Natural killer cell treated with Interleukin-12 subunit alpha and Interleukin-12 subunit beta and Interleukin-15 and Interleukin-18, amount 100 ng/mL, for 72 hours (primary cell): ENCODE measurements around the gene HHAT. TPM values are rescaled to one million over a fixed set of nuclear protein-coding genes. Genes with fewer than 3 reads are reported as not detected.
"Not testable (repeated sequence)": the region's sequence is repeated elsewhere in the genome, so short reads cannot be mapped to it uniquely, and the experiment has no call there.

Experiments used
- ATAC-seq, 2 donors: fragments of 150-1000 bp; cut with Tn5 transposase in 1 of 2; sonication (Bioruptor Pico), chemical (Tn5 transposase) in 1 of 2; 2 replicates each; pipeline ENCODE4 v1.10.0; 2021
- DNase-seq: peaks from one replicate; pipeline ENCODE4 v3.0.0; 2022; ENCODE audit warnings: low spot score
- H3K27ac Mint-ChIP-seq, 2 donors: 1 replicate in 1 of 2; 2 replicates in 1 of 2; pipeline ENCODE4 v1.8.0; 2022; ENCODE audit warnings: mixed read lengths in 2 of 2, mild to moderate bottlenecking in 1 of 2, moderate library complexity in 1 of 2
- H3K27me3 Mint-ChIP-seq, 2 donors: 1 replicate in 1 of 2; 2 replicates in 1 of 2; pipeline ENCODE4 v1.8.0; 2022; ENCODE audit warnings: mixed read lengths in 2 of 2
- H3K36me3 Mint-ChIP-seq: one replicate; pipeline ENCODE4 v1.8.0; 2022; ENCODE audit warnings: mixed read lengths
- H3K4me1 Mint-ChIP-seq, 2 donors: 1 replicate in 1 of 2; 2 replicates in 1 of 2; pipeline ENCODE4 v1.8.0; 2022; ENCODE audit warnings: low read depth in 2 of 2, mixed read lengths in 2 of 2, mild to moderate bottlenecking in 1 of 2
- H3K4me3 Mint-ChIP-seq: one replicate; pipeline ENCODE4 v1.8.0; 2022; ENCODE audit warnings: mixed read lengths
- H3K9me3 Mint-ChIP-seq: 2 replicates; pipeline ENCODE4 v1.8.0; 2022; ENCODE audit warnings: mixed read lengths
- total RNA-seq, 2 donors: library from RNA; stranded (reverse); gene quantifications; one replicate each; pipeline ENCODE4 v1.2.3, GENCODE V29; 2022

The HHAT gene
- total RNA-seq, 2 donors from 2014 or later, result 0.56 to 1.0 TPM

DNA sequence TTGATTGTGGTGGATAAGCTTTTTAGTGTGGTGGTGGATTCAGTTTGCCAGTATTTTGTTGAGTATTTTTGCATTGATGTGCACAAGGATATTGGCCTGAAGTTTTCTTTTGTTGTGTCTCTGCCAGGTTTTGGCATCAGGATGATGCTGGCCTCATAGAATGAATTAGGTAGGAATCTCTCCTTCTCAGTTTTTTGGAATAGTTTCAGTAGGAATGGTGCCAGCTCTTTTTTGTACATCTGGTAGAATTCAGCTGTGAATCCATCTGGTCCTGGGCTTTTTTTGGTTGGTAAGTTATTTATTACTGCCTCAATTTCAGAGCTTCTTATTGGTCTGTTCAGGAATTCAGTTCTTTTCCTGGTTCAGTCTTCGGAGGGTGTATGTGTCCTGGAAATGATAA is 98.0 kb downstream of the HHAT start:
- DNase-seq, H3K4me3 Mint-ChIP-seq, ATAC-seq, H3K4me1 Mint-ChIP-seq, H3K27ac Mint-ChIP-seq, H3K36me3 Mint-ChIP-seq, H3K9me3 Mint-ChIP-seq: not testable (repeated sequence)
- peaks cover 13 to 15% of the 10 kb centered on the region in 2 donors for H3K27me3 Mint-ChIP-seq

DNA sequence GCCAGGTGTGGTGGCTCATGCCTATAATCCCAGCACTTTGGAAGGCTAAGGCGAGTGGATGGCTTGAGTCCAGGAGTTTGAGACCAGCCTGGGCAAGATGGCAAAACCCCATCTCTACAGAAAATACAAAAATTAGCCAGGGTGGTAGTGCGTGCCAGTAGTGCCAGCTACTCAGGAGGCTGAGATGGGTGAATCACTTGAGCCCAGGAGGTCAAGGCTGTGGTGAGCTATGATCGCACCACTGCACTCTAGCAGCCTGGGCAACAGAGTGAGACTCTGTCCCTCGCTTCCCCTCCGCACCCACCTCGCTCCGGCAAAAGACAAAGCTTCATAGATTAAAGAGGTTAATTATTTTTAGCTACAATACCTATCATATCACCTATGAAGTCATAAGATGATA is 100.0 kb downstream of the HHAT start:
- Mint-ChIP-seq H3K36me3 (no peaks in the 10 kb centered on the region), H3K27me3 (peaks cover 15% of the 10 kb centered on the region in 2 donors), H3K9me3 (no peaks in the 10 kb centered on the region), H3K4me1 (no peaks in the 10 kb centered on the region), H3K4me3 (no peak overlapping the region), H3K27ac (no peak overlapping the region)
- DNase-seq (no peak), ATAC-seq (no peak)

DNA sequence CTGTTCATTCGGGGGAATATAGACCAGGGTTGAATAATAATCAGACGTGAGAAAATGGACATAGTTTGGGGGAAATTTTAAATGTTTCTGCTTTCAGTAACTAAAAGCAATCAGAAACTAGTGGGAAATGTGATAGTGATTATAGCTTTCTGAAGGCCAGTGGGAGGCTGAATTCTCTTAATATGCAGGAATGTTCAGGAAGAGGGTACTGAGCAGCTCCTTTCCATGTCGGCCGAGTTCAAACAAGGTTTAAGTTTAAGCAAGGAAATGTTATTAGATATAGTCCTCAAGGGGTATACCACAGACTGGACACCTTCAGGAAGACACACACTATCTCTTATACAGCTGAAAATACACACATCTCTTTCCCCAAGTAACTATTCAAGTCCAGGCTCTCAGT is 105.5 kb downstream of the HHAT start:
- no peaks in the 10 kb centered on the region for H3K9me3 Mint-ChIP-seq
- no peaks in the 10 kb centered on the region for H3K36me3 Mint-ChIP-seq
- DNase-seq, result no peak
- ATAC-seq, result no peak
- no peak overlapping the region for H3K4me3 Mint-ChIP-seq
- H3K27me3 Mint-ChIP-seq, result peaks cover 0 to 2% of the 10 kb centered on the region in 2 donors
- no peaks in the 10 kb centered on the region for H3K4me1 Mint-ChIP-seq
- H3K27ac Mint-ChIP-seq, result no peak overlapping the region

GRCh38 chr1:210437111-210437510 is 108.4 kb downstream of the HHAT start:
- DNase-seq (no peak), ATAC-seq (no peak)
- H3K27ac Mint-ChIP-seq, result no peak overlapping the region
- no peaks in the 10 kb centered on the region for H3K36me3 Mint-ChIP-seq
- no peaks in the 10 kb centered on the region for H3K9me3 Mint-ChIP-seq
- peaks cover 0 to 2% of the 10 kb centered on the region in 2 donors for H3K27me3 Mint-ChIP-seq
- no peaks in the 10 kb centered on the region for H3K4me1 Mint-ChIP-seq
- H3K4me3 Mint-ChIP-seq, result no peak overlapping the region

- DNase-seq, result no peak
- H3K27me3 Mint-ChIP-seq, result peaks cover 0 to 2% of the 10 kb centered on the region in 2 donors
- no peaks in the 10 kb centered on the region for H3K4me1 Mint-ChIP-seq
- H3K27ac Mint-ChIP-seq, result no peak overlapping the region
- no peak overlapping the region for H3K4me3 Mint-ChIP-seq
- H3K36me3 Mint-ChIP-seq, result no peaks in the 10 kb centered on the region
- ATAC-seq, result no peak
- H3K9me3 Mint-ChIP-seq, result no peaks in the 10 kb centered on the region
Measured at GRCh38 chr1:210437781-210438180, 109.1 kb downstream of the HHAT start.

- Mint-ChIP-seq H3K4me1 (no peaks in the 10 kb centered on the region), H3K9me3 (no peaks in the 10 kb centered on the region), H3K4me3 (no peak overlapping the region), H3K36me3 (no peaks in the 10 kb centered on the region), H3K27me3 (no peaks in the 10 kb centered on the region), H3K27ac (no peak overlapping the region)
- DNase-seq (no peak), ATAC-seq (no peak)
Measured at GRCh38 chr1:210438928-210439841, 110.5 kb downstream of the HHAT start.

GRCh38 chr1:210440081-210440480 is 111.4 kb downstream of the HHAT start:
- peak in 1 of 2 donors; percentile 6 for ATAC-seq
- Mint-ChIP-seq H3K27ac (no peak overlapping the region), H3K36me3 (no peaks in the 10 kb centered on the region), H3K27me3 (no peaks in the 10 kb centered on the region), H3K9me3 (no peaks in the 10 kb centered on the region), H3K4me3 (no peak overlapping the region), H3K4me1 (no peaks in the 10 kb centered on the region)
- no peak for DNase-seq

DNA sequence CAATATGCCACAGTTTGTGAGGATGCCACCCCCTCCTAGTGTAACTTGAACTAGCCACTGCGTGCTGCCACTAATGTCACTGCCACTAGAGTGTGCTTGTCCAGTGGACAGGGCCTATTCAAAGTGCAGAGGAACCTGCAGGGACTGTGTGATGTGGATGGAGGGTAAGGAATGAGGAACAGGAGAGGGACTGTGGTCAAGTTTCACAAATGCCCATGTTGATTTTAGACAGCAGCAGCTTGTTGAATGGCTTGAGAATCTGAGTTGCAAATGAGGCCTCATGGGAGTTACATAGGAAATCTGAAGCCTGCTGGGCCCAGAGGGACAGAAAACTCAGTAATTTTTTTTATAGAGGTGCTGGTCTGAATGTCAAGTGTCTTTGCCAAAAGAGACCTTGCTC is 112.3 kb downstream of the HHAT start:
- Mint-ChIP-seq H3K27me3 (no peaks in the 10 kb centered on the region), H3K9me3 (no peaks in the 10 kb centered on the region), H3K36me3 (no peaks in the 10 kb centered on the region), H3K4me1 (no peaks in the 10 kb centered on the region), H3K4me3 (no peak overlapping the region), H3K27ac (no peak overlapping the region)
- DNase-seq (no peak), ATAC-seq (no peak)

DNA sequence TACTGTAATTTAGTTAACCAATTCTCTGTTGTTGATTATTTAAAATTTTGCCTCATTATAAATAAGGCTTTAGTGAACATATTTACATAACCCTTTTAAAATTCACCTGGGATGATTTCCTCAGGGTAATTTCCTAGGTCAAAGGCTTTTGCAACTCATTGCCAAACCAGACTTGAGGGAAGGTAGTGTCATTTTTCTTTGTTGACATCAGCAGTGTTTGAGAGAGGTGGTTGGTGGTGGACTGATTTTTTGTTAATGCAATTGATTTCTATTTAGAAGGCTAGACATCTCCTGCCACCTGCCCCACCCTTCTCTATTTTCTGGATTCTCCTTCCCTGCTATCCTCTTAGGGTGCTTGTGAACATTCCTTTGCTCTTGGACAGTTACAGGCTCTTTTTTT is 116.8 kb downstream of the HHAT start:
- ATAC-seq (no peak), DNase-seq (no peak)
- H3K27me3 Mint-ChIP-seq, result peaks cover 6 to 9% of the 10 kb centered on the region in 2 donors
- H3K4me1 Mint-ChIP-seq, result peaks cover 0 to 9% of the 10 kb centered on the region in 2 donors
- H3K36me3 Mint-ChIP-seq, result no peaks in the 10 kb centered on the region
- H3K9me3 Mint-ChIP-seq, result no peaks in the 10 kb centered on the region
- no peak overlapping the region for H3K27ac Mint-ChIP-seq
- H3K4me3 Mint-ChIP-seq, result no peak overlapping the region

- peaks cover 6 to 9% of the 10 kb centered on the region in 2 donors for H3K27me3 Mint-ChIP-seq
- DNase-seq, result no peak
- no peaks in the 10 kb centered on the region for H3K36me3 Mint-ChIP-seq
- no peaks in the 10 kb centered on the region for H3K9me3 Mint-ChIP-seq
- no peak overlapping the region for H3K4me3 Mint-ChIP-seq
- no peak overlapping the region for H3K27ac Mint-ChIP-seq
- ATAC-seq, result no peak
- peaks cover 0 to 9% of the 10 kb centered on the region in 2 donors for H3K4me1 Mint-ChIP-seq
Measured at GRCh38 chr1:210445931-210446330, 117.2 kb downstream of the HHAT start.

GRCh38 chr1:210446479-210446878 is 117.8 kb downstream of the HHAT start:
- H3K27ac Mint-ChIP-seq, result no peak overlapping the region
- H3K4me1 Mint-ChIP-seq, result peaks cover 0 to 9% of the 10 kb centered on the region in 2 donors
- DNase-seq (no peak), ATAC-seq (peak; percentile 72 to 97)
- peak overlapping the region; percentile 3 for H3K4me3 Mint-ChIP-seq
- no peaks in the 10 kb centered on the region for H3K9me3 Mint-ChIP-seq
- H3K27me3 Mint-ChIP-seq, result peaks cover 6 to 9% of the 10 kb centered on the region in 2 donors
- H3K36me3 Mint-ChIP-seq, result no peaks in the 10 kb centered on the region

DNA sequence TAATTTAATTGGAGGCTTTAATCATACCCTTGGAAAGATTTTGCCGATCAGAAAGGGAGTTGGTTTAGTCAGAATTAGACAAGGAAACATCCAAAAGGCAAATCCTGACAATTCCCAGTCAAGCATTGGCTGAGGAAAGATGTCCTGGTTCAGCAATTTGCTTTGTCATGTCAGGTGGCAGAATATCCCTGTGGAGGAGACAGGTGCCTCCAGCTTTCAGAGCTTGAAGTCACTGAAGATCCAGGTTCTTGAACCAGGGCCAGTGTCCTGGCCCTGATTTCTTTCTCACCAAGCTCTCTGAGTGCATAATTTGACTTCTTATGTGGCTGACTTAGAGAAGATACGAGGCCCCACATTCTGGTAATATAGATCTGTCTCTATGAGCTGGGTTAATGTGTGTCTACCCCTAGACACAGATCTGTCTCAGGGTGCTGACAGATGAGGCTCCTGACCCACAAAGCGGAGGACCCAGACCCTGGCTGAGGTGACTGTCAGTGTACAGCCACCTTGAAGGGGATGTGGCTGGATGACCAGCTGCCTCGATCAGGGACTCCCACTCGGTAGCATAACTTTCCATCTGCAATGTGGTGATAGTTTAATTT is 118.9 kb downstream of the HHAT start:
- Mint-ChIP-seq H3K9me3 (no peaks in the 10 kb centered on the region), H3K4me3 (no peak overlapping the region), H3K27ac (no peak overlapping the region), H3K4me1 (peaks cover 0 to 9% of the 10 kb centered on the region in 2 donors), H3K36me3 (no peaks in the 10 kb centered on the region), H3K27me3 (peaks cover 6 to 9% of the 10 kb centered on the region in 2 donors)
- DNase-seq (no peak), ATAC-seq (no peak)

DNA sequence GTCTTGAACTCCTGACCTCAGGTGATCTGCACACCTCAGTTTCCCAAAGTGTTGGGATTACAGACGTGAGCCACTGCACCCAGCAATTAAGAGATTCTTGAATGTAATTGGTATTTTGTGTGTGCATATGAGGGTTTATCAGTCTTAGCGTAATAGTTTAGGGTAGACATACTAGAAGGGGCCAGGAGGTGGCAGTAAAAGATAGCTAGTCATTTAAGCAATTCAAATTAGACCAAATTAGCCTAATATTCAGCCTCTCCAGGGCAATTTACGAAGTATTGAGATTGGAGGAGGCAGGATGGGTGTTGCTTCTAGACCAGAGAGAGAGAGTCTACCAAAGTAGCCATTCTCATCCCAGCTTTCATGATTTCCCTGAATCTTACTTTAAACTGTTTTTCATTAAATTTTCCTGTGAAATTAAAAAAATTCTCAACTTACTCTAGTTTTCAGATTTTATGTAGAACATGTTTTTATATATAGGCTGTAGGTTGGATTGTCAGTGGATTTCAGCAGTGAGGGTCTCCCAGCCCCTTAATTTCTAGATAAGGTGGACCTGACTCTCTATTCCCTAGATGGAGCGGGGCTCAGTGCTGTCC is 119.7 kb downstream of the HHAT start:
- H3K4me1 Mint-ChIP-seq, result peaks cover 0 to 9% of the 10 kb centered on the region in 2 donors
- no peak overlapping the region for H3K27ac Mint-ChIP-seq
- peaks cover 6 to 9% of the 10 kb centered on the region in 2 donors for H3K27me3 Mint-ChIP-seq
- H3K36me3 Mint-ChIP-seq, result no peaks in the 10 kb centered on the region
- ATAC-seq (no peak), DNase-seq (no peak)
- H3K4me3 Mint-ChIP-seq, result no peak overlapping the region
- no peaks in the 10 kb centered on the region for H3K9me3 Mint-ChIP-seq
